Activated naive CD8-positive, alpha-beta T cell treated with anti-CD3 and anti-CD28 coated beads for 36 hours (primary cell): ENCODE data around the gene MOB1B. TPM values are rescaled to one million over a fixed set of nuclear protein-coding genes. Genes with fewer than 3 reads are reported as not detected.

Experiments used
- DNase-seq: peaks from one replicate; pipeline ENCODE4 v3.0.0; 2021
- H3K27ac Mint-ChIP-seq: one replicate; pipeline ENCODE4 v1.8.0; 2022; ENCODE audit warnings: mild to moderate bottlenecking, moderate library complexity, mixed read lengths
- H3K27me3 Mint-ChIP-seq: one replicate; pipeline ENCODE4 v1.8.0; 2022; ENCODE audit warnings: mild to moderate bottlenecking, mixed read lengths
- H3K36me3 Mint-ChIP-seq: one replicate; pipeline ENCODE4 v1.8.0; 2021; ENCODE audit warnings: mild to moderate bottlenecking, mixed read lengths
- H3K4me1 Mint-ChIP-seq: one replicate; pipeline ENCODE4 v1.8.0; 2021; ENCODE audit warnings: mixed read lengths
- H3K4me3 Mint-ChIP-seq: one replicate; pipeline ENCODE4 v1.8.0; 2022; ENCODE audit warnings: mild to moderate bottlenecking, moderate library complexity, mixed read lengths
- H3K9me3 Mint-ChIP-seq: one replicate; pipeline ENCODE4 v1.8.0; 2022; ENCODE audit warnings: mixed read lengths
- total RNA-seq, 2 experiments: library from RNA; stranded (reverse); gene quantifications; one replicate each; pipeline ENCODE4 v1.2.3, GENCODE V29; 2021

Gene MOB1B
- 10 to 100 TPM; 19.0 to 19.7 TPM for total RNA-seq

- Mint-ChIP-seq H3K9me3 (no peaks in the 10 kb centered on the region), H3K4me1 (peaks cover 24% of the 10 kb centered on the region), H3K4me3 (peak within 1 kb of the TSS; percentile 98), H3K27ac (peak within 1 kb of the TSS; percentile 90), H3K36me3 (peaks cover 21% of the 10 kb centered on the region), H3K27me3 (no peaks in the 10 kb centered on the region)
- peak; percentile 85 for DNase-seq
Measured at GRCh38 chr4:70901984-70902576, at the start of gene MOB1B. TSS of gene MOB1B (plus strand) at chr4:70902369. CDS start at chr4:70902537, 168 bp downstream.

GRCh38 chr4:70855464-70855863 lies 46.7 kb upstream of the MOB1B start:
- no peaks in the 10 kb centered on the region for H3K9me3 Mint-ChIP-seq
- no peak overlapping the region for H3K27ac Mint-ChIP-seq
- no peaks in the 10 kb centered on the region for H3K36me3 Mint-ChIP-seq

GRCh38 chr4:70858454-70858853 lies 43.7 kb upstream of the MOB1B start:
- Mint-ChIP-seq H3K27me3 (no peaks in the 10 kb centered on the region), H3K36me3 (no peaks in the 10 kb centered on the region), H3K27ac (no peak overlapping the region), H3K4me1 (peaks cover 5% of the 10 kb centered on the region), H3K4me3 (no peak overlapping the region), H3K9me3 (no peaks in the 10 kb centered on the region)
- no peak for DNase-seq

More at GRCh38 chr4:70855464-70855863, 46.7 kb upstream of the MOB1B start:
- no peak for DNase-seq
- H3K4me1 Mint-ChIP-seq, result no peaks in the 10 kb centered on the region
- H3K4me3 Mint-ChIP-seq, result no peak overlapping the region
- H3K27me3 Mint-ChIP-seq, result no peaks in the 10 kb centered on the region

- Mint-ChIP-seq H3K4me1 (peaks cover 7% of the 10 kb centered on the region), H3K27me3 (no peaks in the 10 kb centered on the region), H3K4me3 (no peak overlapping the region), H3K9me3 (no peaks in the 10 kb centered on the region), H3K27ac (no peak overlapping the region), H3K36me3 (no peaks in the 10 kb centered on the region)
- no peak for DNase-seq
Measured at GRCh38 chr4:70859066-70859465, 43.1 kb upstream of the MOB1B start.

GRCh38 chr4:70863099-70863790 lies 38.9 kb upstream of the MOB1B start:
- H3K36me3 Mint-ChIP-seq, result no peaks in the 10 kb centered on the region
- no peak overlapping the region for H3K27ac Mint-ChIP-seq
- H3K4me3 Mint-ChIP-seq, result no peak overlapping the region

GRCh38 chr4:70868778-70869177 lies 33.4 kb upstream of the MOB1B start:
- no peak overlapping the region for H3K27ac Mint-ChIP-seq
- no peak overlapping the region for H3K4me3 Mint-ChIP-seq
- DNase-seq, result no peak
- H3K36me3 Mint-ChIP-seq, result no peaks in the 10 kb centered on the region
- no peaks in the 10 kb centered on the region for H3K27me3 Mint-ChIP-seq
- H3K9me3 Mint-ChIP-seq, result no peaks in the 10 kb centered on the region
- H3K4me1 Mint-ChIP-seq, result no peaks in the 10 kb centered on the region

More at GRCh38 chr4:70863099-70863790, 38.9 kb upstream of the MOB1B start:
- peaks cover 7% of the 10 kb centered on the region for H3K4me1 Mint-ChIP-seq
- DNase-seq, result no peak
- H3K9me3 Mint-ChIP-seq, result no peaks in the 10 kb centered on the region
- H3K27me3 Mint-ChIP-seq, result no peaks in the 10 kb centered on the region

- Mint-ChIP-seq H3K4me1 (no peaks in the 10 kb centered on the region), H3K36me3 (no peaks in the 10 kb centered on the region), H3K4me3 (no peak overlapping the region), H3K9me3 (no peaks in the 10 kb centered on the region), H3K27me3 (no peaks in the 10 kb centered on the region), H3K27ac (no peak overlapping the region)
- DNase-seq, result no peak
Measured at GRCh38 chr4:70873216-70873615, 29.0 kb upstream of the MOB1B start.

GRCh38 chr4:70874268-70875156 lies 27.7 kb upstream of the MOB1B start:
- Mint-ChIP-seq H3K36me3 (no peaks in the 10 kb centered on the region), H3K4me3 (no peak overlapping the region), H3K27me3 (no peaks in the 10 kb centered on the region), H3K9me3 (no peaks in the 10 kb centered on the region), H3K4me1 (no peaks in the 10 kb centered on the region), H3K27ac (no peak overlapping the region)
- DNase-seq, result no peak

GRCh38 chr4:70877556-70877955 lies 24.6 kb upstream of the MOB1B start:
- Mint-ChIP-seq H3K9me3 (no peaks in the 10 kb centered on the region), H3K27ac (no peak overlapping the region), H3K4me1 (no peaks in the 10 kb centered on the region), H3K4me3 (no peak overlapping the region), H3K27me3 (no peaks in the 10 kb centered on the region), H3K36me3 (no peaks in the 10 kb centered on the region)
- DNase-seq, result no peak

GRCh38 chr4:70880739-70881138 lies 21.4 kb upstream of the MOB1B start:
- H3K27me3 Mint-ChIP-seq, result no peaks in the 10 kb centered on the region
- H3K4me3 Mint-ChIP-seq, result no peak overlapping the region
- no peaks in the 10 kb centered on the region for H3K4me1 Mint-ChIP-seq
- no peaks in the 10 kb centered on the region for H3K9me3 Mint-ChIP-seq
- DNase-seq, result no peak
- no peak overlapping the region for H3K27ac Mint-ChIP-seq
- H3K36me3 Mint-ChIP-seq, result no peaks in the 10 kb centered on the region

GRCh38 chr4:70885174-70885573 lies 17.0 kb upstream of the MOB1B start:
- H3K4me1 Mint-ChIP-seq, result no peaks in the 10 kb centered on the region
- no peaks in the 10 kb centered on the region for H3K36me3 Mint-ChIP-seq
- H3K27me3 Mint-ChIP-seq, result no peaks in the 10 kb centered on the region
- no peaks in the 10 kb centered on the region for H3K9me3 Mint-ChIP-seq
- H3K4me3 Mint-ChIP-seq, result no peak overlapping the region
- DNase-seq, result no peak
- H3K27ac Mint-ChIP-seq, result no peak overlapping the region

GRCh38 chr4:70892086-70892769 lies 9.9 kb upstream of the MOB1B start:
- H3K27ac Mint-ChIP-seq, result no peak overlapping the region
- no peak for DNase-seq
- no peaks in the 10 kb centered on the region for H3K36me3 Mint-ChIP-seq
- no peaks in the 10 kb centered on the region for H3K27me3 Mint-ChIP-seq
- H3K4me1 Mint-ChIP-seq, result no peaks in the 10 kb centered on the region
- no peak overlapping the region for H3K4me3 Mint-ChIP-seq
- H3K9me3 Mint-ChIP-seq, result no peaks in the 10 kb centered on the region

GRCh38 chr4:70893790-70894189 lies 8.4 kb upstream of the MOB1B start:
- Mint-ChIP-seq H3K27me3 (no peaks in the 10 kb centered on the region), H3K9me3 (no peaks in the 10 kb centered on the region), H3K27ac (no peak overlapping the region), H3K4me3 (no peak overlapping the region), H3K4me1 (no peaks in the 10 kb centered on the region), H3K36me3 (no peaks in the 10 kb centered on the region)
- DNase-seq, result no peak

- H3K4me3 Mint-ChIP-seq, result no peak overlapping the region
- no peaks in the 10 kb centered on the region for H3K4me1 Mint-ChIP-seq
- no peaks in the 10 kb centered on the region for H3K9me3 Mint-ChIP-seq
- H3K27ac Mint-ChIP-seq, result no peak overlapping the region
- DNase-seq, result no peak
- H3K27me3 Mint-ChIP-seq, result no peaks in the 10 kb centered on the region
- no peaks in the 10 kb centered on the region for H3K36me3 Mint-ChIP-seq
Measured at GRCh38 chr4:70895405-70895804, 6.8 kb upstream of the MOB1B start.
